Stimulated activated CD4-positive, alpha-beta T cell treated with anti-CD3 and anti-CD28 coated beads, Interleukin-1b, Interleukin-23, amount 100 ng/mL, for 24 hours (primary cell): ENCODE results near the gene NTN1.

Experiments
- DNase-seq, 4 experiments: peaks; one replicate each; pipeline ENCODE4 v3.0.0-alpha.2; 2020; ENCODE audit warnings: low read depth in 4 of 4, low spot score in 1 of 4

NTN1 gene

DNA sequence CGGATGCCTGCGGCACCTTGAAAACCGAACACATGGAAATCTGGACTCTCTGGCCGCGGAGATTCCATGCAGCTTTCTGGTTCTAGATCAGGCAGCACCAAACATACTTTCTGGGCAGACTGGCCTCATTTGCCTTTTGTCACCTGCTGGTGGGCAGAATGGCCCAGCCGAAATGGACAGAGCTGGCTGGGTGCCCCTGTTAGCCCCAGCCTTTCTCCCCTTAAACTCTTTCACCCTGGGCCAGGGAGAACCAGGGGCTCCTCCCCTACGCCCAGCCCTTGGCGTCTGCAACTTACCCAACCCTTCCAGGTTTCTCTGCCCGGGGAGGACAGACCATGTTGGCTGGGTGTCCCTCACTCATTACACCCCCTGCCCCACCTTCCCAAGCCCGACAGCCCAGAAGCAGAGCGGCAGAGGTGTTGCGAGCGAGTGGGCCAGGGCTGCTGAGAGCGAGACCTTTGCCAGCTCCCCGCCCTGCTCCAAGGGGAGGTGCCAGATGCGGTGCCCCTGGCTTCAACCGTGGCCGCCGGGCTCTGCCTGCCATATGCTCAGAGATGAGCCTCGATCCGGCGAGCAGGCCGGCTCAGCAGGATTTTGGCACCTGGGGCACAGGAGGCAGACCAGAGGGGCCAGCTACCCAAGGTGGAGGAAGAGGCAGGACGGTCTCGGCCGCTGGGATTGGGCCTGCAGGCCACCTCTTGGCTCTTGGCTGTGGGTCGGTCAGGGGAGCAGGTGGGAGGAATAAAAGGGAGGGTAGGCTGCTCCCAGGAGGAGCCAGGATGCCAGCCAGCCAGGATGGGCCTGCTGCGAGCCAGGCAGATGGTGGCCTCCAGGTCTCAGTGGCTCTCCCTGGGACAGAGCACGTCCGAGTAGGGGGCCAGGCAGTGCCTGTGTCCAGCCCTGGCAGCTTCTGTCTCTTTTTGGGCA is 191.3 kb downstream of the NTN1 start:
- DNase-seq = no peak

GRCh38 chr17:9213303-9213640 is 192.0 kb downstream of the NTN1 start:
- DNase-seq = no peak

GRCh38 chr17:9215465-9215864 is 194.2 kb downstream of the NTN1 start:
- DNase-seq = no peak

DNA sequence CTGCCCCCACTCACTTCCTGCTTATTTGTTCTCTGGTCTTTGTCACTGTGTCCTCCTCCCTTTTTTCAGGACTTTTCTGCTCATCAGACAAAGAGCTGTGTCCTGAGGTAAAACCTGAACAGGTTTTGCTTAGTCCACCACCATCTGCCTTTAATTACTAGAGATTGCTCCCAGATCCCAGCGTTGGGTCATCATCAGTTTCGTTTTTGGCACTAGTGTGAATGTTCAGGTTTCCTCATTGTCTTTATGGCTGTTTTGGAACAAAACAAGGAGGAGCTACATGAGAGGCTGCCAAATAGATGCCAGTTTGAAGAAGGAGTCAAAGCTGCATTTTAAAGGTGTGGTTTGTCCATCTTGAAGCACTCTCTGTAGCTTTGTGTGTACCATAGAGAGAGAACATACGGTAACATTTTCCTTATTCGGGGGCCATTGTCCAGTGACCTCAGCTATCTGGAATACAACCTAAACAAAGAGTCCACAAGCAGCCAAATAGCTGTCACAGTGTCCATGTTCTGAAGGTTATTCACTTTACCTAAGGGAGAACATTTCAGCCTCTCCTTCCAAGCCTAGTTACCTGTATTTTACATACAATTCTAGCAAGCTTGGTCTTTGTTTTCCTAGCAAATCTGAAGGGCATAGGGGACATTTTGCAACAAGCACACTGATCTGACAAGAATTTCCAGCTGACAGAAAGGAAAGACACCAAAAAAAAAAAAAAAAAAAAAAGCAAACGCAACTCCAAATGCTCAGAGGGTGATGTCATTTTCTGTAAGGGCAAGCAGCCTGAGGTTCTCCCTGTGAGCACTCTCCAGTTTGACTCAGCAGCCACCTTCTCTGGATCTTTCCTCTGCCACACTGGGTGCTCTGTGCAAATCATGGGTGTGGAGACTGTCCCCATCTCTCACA is 196.1 kb downstream of the NTN1 start:
- DNase-seq = no peak

GRCh38 chr17:9218064-9218635 is 196.8 kb downstream of the NTN1 start:
- DNase-seq = no peak

- no peak for DNase-seq
Measured at GRCh38 chr17:9218911-9219310, 197.6 kb downstream of the NTN1 start.

- no peak for DNase-seq
Measured at GRCh38 chr17:9219631-9220397, 198.5 kb downstream of the NTN1 start.

DNA sequence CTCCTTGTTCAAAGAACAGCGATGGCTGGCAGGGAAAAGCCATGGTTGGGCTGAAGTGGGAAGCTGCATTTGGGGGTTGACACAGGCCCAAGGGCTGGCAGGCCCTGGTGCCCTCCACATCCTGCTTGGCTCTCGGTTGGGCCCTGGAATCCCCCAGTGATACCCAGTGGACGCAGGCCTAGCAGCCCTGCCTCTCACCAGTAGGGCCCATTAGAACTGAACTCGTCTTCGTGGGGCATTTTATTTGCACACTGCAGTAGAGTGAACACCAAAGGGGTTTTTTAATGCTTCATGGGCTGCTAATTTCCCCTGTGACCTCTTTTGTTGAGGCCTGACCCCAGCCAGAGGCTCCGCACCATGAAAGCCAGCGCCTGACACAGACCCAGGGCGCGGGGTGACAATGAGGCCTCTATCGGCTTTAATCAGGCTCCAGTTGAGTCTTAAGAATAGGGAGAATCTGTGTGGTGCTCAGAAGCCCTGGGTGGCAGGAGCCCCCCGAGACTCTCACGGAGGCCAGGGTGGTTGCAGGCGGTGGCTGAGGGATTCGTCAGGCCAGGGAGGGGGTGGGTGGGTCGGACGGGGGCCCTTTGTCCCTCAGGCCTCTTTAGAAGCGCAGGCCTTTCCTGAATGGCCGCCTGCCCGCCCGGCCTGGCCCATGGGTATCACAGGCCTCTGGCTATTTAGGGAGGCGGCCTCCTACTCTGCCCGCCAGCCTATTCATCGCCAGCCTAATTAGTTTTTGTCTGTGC is 199.3 kb downstream of the NTN1 start:
- DNase-seq = no peak

DNA sequence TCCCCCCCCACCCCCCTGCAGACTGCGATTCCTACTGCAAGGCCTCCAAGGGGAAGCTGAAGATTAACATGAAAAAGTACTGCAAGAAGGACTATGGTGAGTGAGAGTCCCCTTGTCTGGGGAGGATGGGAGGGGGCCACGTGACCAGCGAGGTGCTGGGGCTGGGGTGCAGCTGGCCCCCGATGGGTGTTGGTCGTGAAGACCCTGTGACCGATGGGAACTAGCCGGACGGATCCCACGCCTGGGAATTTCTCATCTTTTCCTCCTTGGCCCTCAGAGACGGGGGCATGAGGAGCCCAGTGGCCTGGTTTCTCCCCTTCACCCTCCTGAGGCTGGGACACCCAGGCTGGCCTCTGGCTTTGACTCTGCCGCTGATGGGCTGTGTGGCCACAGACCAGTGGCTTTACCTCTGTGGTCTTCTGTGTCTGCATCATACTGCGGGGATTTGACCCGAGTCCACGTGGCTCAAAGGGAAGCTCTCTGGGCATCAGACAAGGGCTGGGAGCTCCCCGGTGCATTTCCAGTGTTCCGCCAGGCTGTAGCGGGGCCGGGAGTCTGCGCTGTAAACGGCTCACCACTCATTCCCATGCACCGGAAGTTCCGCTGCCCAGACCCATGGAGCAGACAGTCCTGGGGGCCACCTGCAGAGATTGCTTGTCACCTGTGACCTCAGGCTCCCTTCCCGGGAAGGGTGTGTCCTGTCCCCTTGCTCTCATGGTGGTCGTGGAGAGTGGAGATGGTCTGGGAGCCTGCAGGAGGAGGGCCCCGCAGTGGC is 200.0 kb downstream of the NTN1 start:
- DNase-seq = no peak

GRCh38 chr17:9221922-9222180 is 200.5 kb downstream of the NTN1 start:
- DNase-seq = no peak

DNA sequence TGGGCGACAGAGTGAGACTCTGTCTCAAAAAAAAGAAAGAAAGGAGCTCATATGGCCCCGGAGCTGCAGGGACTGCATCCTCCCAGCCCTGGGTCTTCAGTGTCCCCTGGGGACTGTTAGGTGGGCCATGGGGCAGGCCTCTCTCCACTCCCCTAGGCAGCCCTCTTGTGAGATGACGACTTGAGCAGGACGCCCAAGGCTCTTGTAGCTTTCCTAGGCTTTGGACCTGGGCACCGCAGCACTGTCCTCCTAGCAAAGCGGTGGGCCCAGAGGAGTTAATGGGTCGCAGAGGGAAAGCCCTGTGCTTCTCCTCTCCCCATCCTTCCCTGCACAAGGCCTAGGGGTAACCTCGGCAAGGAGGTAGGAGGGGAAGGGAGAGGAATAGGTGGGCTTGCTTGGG is 202.2 kb downstream of the NTN1 start:
- no peak for DNase-seq

DNA sequence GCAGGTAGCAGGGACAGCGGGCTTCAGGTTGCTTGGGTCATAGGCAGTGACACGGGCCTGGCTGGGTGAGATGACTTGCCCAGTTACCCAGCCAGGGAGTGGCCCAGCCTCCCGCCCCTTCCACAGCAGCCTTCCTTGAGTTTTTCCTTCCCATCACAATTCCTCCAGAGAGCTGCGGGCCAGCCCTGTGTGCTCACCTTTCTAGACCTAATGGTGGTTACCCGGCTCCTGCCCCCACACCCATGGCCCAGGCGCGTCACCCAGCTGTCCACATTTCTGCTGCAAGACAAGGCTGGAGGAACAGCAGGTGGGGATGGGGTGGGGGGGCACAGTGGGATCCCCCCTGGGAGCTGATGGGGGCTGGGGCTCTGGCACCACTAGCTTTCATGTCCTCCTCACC is 203.2 kb downstream of the NTN1 start:
- DNase-seq = no peak

GRCh38 chr17:9225305-9226101 is 204.2 kb downstream of the NTN1 start:
- no peak for DNase-seq

DNA sequence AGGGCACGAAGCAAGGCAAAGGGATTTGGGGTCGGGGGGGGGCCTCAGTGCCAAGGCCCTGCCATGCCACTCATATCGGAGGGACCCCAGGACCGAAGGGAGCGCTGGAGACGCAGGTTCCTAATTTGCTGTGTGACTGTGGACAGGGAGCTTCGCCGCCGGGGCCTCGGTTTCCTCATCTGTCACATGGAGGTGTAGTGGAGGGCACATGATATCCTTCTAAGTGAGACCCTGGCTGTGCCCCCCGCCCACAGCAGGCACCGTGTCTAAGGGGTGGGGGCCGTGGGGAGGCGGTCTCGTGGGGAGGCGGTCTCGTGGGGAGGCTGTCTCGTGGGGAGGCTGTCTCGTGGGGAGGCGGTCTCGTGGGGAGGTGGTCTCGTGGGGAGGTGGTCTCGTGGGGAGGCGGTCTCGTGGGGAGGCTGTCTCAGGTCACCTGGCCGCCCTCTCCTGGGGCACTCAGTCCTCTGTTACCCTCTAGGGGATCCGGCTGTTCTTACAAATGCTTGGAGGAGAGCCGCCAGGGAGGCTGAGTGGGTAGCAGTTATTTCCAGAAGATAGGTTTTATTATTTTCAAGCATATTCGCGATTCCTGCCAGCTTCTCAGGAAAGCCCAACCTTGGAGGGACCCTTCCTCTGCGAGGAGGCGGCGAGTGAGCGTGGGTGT is 205.0 kb downstream of the NTN1 start:
- DNase-seq = no peak

- DNase-seq = no peak
Measured at GRCh38 chr17:9226794-9227135, 205.5 kb downstream of the NTN1 start.

- no peak for DNase-seq
Measured at GRCh38 chr17:9227819-9228407, 206.6 kb downstream of the NTN1 start.

- no peak for DNase-seq
Measured at GRCh38 chr17:9228408-9229159, 207.3 kb downstream of the NTN1 start.
